Panc1 (cell line): ENCODE data around the gene ABCA6. TPM values are rescaled to one million over a fixed set of nuclear protein-coding genes. Genes with fewer than 3 reads are reported as not detected.

Source experiments
- ATAC-seq: fragments of 200-7000 bp; cut with Tn5 transposase; 2 replicates; pipeline ENCODE4 v1.9.1; 2020; ENCODE audit warnings: mild to moderate bottlenecking, moderate library complexity
- BruUV-seq: library from RNA; stranded (reverse); fragments of 400-500 nt; replicated peaks from 2 replicates; lab custom pipeline; 2021; lab: Mats Ljungman, UMichigan
- CTCF ChIA-PET: fragments of 300-600 bp; sonication (Branson Sonifier 250); formaldehyde crosslinking; loops from one replicate; lab custom pipeline; 2022; ENCODE audit warnings: antibody characterized with exemption; lab: Charles Lee
- POLR2A ChIA-PET: fragments of 300-600 bp; sonication (Branson Sonifier 250); formaldehyde crosslinking; loops from one replicate; lab custom pipeline; 2022; ENCODE audit warnings: antibody characterized with exemption; lab: Charles Lee
- DNase-seq: peaks from one replicate; pipeline ENCODE4 v3.0.0-alpha.2; 2010; ENCODE audit warnings: low read depth, low spot score
- H3K27ac ChIP-seq: 2 replicates; pipeline ENCODE4 v1.5.1; 2011; ENCODE audit warnings: mild to moderate bottlenecking, low read length, inconsistent platforms
- H3K27me3 ChIP-seq: fragments of 200-500 bp; sonication (Bioruptor generic); 2 replicates; pipeline ENCODE4 v1.6.0; 2014; ENCODE audit warnings: low read length, inconsistent platforms; ENCODE audit not compliant: control insufficient read depth, insufficient read depth
- H3K36me3 ChIP-seq: fragments of 200-500 bp; sonication (Bioruptor generic); 2 replicates; pipeline ENCODE4 v1.5.1; 2014; ENCODE audit warnings: inconsistent platforms, mild to moderate bottlenecking, low read length, moderate library complexity; ENCODE audit not compliant: control insufficient read depth, insufficient read depth
- H3K4me1 ChIP-seq: 2 replicates; pipeline ENCODE4 v1.5.1; 2011; ENCODE audit warnings: inconsistent platforms, mild to moderate bottlenecking, low read length, moderate library complexity; ENCODE audit not compliant: control insufficient read depth, insufficient read depth
- H3K4me3 ChIP-seq, 2 experiments: 2 replicates each; pipeline ENCODE4 v1.5.1; 2011 to 2012; ENCODE audit warnings: low read depth in 2 of 2, low read length in 2 of 2, mild to moderate bottlenecking in 2 of 2, inconsistent platforms in 1 of 2, moderate library complexity in 1 of 2
- H3K9me3 ChIP-seq: fragments of 200-500 bp; sonication (Bioruptor generic); 2 replicates; pipeline ENCODE4 v1.5.1; 2014; ENCODE audit warnings: low read depth, mild to moderate bottlenecking, inconsistent platforms, low read length, moderate library complexity; ENCODE audit not compliant: control insufficient read depth, insufficient read depth
- CTCF ChIP-seq: fragments of 450-650 bp; IDR thresholded peaks from 2 replicates; pipeline ENCODE4 v1.5.1; 2017; ENCODE audit warnings: mild to moderate bottlenecking
- POLR2AphosphoS5 ChIP-seq: IDR thresholded peaks from 2 replicates; pipeline ENCODE4 v1.6.1; 2012; ENCODE audit warnings: mild to moderate bottlenecking, low read depth, low read length, moderate library complexity
- REST ChIP-seq, 2 experiments: IDR thresholded peaks; 2 replicates each; pipeline ENCODE4 v1.6.1; 2011 to 2012; ENCODE audit warnings: low read depth in 2 of 2, control low read depth in 1 of 2, low read length in 1 of 2, mild to moderate bottlenecking in 1 of 2, moderate library complexity in 1 of 2; ENCODE audit not compliant: insufficient read depth in 1 of 2
- SIN3A ChIP-seq: IDR thresholded peaks from 2 replicates; pipeline ENCODE4 v1.6.1; 2012; ENCODE audit warnings: low read depth, mild to moderate bottlenecking, low read length, moderate library complexity, borderline replicate concordance; ENCODE audit not compliant: insufficient read depth
- TCF7L2 ChIP-seq: IDR thresholded peaks from 2 replicates; pipeline ENCODE4 v1.6.1; 2011; ENCODE audit warnings: mild to moderate bottlenecking, low read depth, low read length, inconsistent platforms
- in situ Hi-C: cut with HindIII; loops from 2 replicates; pipeline ENCODE4 v1.10.0; 2016; ENCODE audit warnings: low sequenced_read_pairs, low pct_unique_long_range_greater_than_20kb
- intact Hi-C: fragments of 100-400 bp; cut with micrococcal nuclease; formaldehyde crosslinking; loops from one replicate; pipeline ENCODE4 v1.10.0; 2022; ENCODE audit not compliant: unreplicated experiment
- total RNA-seq: library from RNA; stranded (reverse); gene quantifications from one replicate; pipeline ENCODE4 v1.2.1, GENCODE V29; 2021; ENCODE audit not compliant: unreplicated experiment

The ABCA6 gene
- total RNA-seq, 1 experiment from 2014 or later, result 0.46 TPM

- intact Hi-C loops (no loop called here), in situ Hi-C loops (no loop called here)
- TF ChIP-seq REST (IDR thresholded peaks at IDR 0.05; ENCODE audit: insufficient read depth in 1 of 2, low read depth in 2 of 2, low read length in 1 of 2) (no peak), SIN3A (no peak), POLR2AphosphoS5 (no peak), CTCF (no peak), TCF7L2 (no peak)
- POLR2A ChIA-PET, result no interaction called here
- no peak overlapping the region for H3K4me3 ChIP-seq
- H3K27me3 ChIP-seq, result no peaks in the 10 kb centered on the region
- DNase-seq, result no peak
- no peak overlapping the region for H3K27ac ChIP-seq
- no peaks in the 10 kb centered on the region for H3K9me3 ChIP-seq
- ATAC-seq, result no peak
- CTCF ChIA-PET, result no interaction called here
- H3K4me1 ChIP-seq, result no peaks in the 10 kb centered on the region
- BruUV-seq, result no TSS peak
- H3K36me3 ChIP-seq, result no peaks in the 10 kb centered on the region
Observed at GRCh38 chr17:69123626-69124025, 18.1 kb downstream of the ABCA6 start.

DNA sequence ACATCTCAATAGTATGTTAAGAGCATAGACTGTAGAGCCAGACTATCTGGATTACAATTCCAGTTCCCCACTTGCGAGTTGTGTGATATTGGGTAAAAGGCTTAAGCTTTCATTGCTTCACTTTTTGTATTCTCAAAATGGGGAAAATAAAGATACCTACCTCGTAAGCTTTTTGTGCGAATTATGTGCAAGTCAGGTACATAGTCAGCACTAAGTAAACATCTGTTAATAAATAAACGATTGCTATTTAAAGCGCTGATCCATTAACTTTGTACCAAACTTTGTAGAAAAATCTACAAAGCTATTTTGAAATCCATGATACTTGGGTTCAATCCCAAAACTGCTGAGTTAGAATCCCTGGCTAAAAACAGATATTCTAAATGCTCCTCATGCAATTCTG, 19.6 kb downstream of the ABCA6 start:
- H3K36me3 ChIP-seq, result no peaks in the 10 kb centered on the region
- BruUV-seq, result no TSS peak
- ChIA-PET CTCF (no interaction called here), POLR2A (no interaction called here)
- intact Hi-C loops (no loop called here), in situ Hi-C loops (no loop called here)
- TF ChIP-seq POLR2AphosphoS5 (no peak), TCF7L2 (no peak), CTCF (no peak), REST (IDR thresholded peaks at IDR 0.05; ENCODE audit: insufficient read depth in 1 of 2, low read depth in 2 of 2, low read length in 1 of 2) (no peak), SIN3A (no peak)
- H3K9me3 ChIP-seq, result no peaks in the 10 kb centered on the region
- no peak overlapping the region for H3K27ac ChIP-seq
- DNase-seq (no peak), ATAC-seq (no peak)
- no peak overlapping the region for H3K4me3 ChIP-seq
- H3K4me1 ChIP-seq, result no peaks in the 10 kb centered on the region
- no peaks in the 10 kb centered on the region for H3K27me3 ChIP-seq
